ENCODE results near the gene KCTD1. TPM values are rescaled to one million over a fixed set of nuclear protein-coding genes. Genes with fewer than 3 reads are reported as not detected.

Gene KCTD1
- total and polyA plus RNA-seq, 11 donors = 4.8 to 21.8 (median 8.9) TPM

- H3K27me3 ChIP-seq = no peaks in the 10 kb centered on the region
- DNase-seq = no peak
- H3K4me3 ChIP-seq = no peak overlapping the region
- no peaks in the 10 kb centered on the region for H3K36me3 ChIP-seq
- H3K4me1 ChIP-seq = peaks cover 0 to 15% (median 1%) of the 10 kb centered on the region in 12 donors
- no peak for TF ChIP-seq CTCF (IDR thresholded peaks at IDR 0.05)
- no peak for TF ChIP-seq POLR2A (IDR thresholded peaks at IDR 0.05)
- ATAC-seq = no peak
- no peak overlapping the region for H3K27ac ChIP-seq
- WGBS, 4 donors = 70 to 74% (median 72%) methylated on average over 6 of the region's 6 CpGs
- intact Hi-C loops (cut with DNase I) = loop anchor here in 4 of 10 donors (10.0 kb wide), 3 partner anchors 85 to 155 kb away; no protein-coding TSS in a partner anchor
- no peaks in the 10 kb centered on the region for H3K9me3 ChIP-seq
Measured at GRCh38 chr18:26540043-26540628, 8.2 kb downstream of the KCTD1 start.

DNA sequence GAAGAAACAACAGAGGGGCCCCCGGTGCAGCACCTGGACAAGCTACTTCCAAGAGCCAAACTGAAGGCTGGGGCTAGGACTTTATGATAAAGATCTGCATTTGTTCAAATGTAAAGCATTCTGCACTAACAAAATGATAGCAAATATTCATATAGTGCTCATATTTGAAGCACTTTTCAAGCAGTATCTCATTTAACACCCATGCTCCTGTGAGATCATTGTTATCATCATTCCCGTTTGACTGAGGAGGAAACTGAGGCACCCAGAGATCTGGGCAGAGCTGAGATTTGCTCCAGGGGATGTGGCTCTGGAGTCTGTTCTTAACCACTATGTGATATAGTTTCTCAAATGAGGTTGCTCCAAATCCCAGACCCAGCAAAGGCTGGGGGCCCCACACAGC lies 9.8 kb downstream of the KCTD1 start:
- H3K27me3 ChIP-seq = no peaks in the 10 kb centered on the region
- no peak overlapping the region for H3K27ac ChIP-seq
- 90 to 95% (median 91%) methylated on average over 2 of the region's 2 CpGs for WGBS, 4 donors
- no peaks in the 10 kb centered on the region for H3K9me3 ChIP-seq
- peaks cover 0 to 11% (median 0%) of the 10 kb centered on the region in 12 donors for H3K4me1 ChIP-seq
- no peak overlapping the region for H3K4me3 ChIP-seq
- H3K36me3 ChIP-seq = no peaks in the 10 kb centered on the region
- ATAC-seq (no peak), DNase-seq (no peak)
- intact Hi-C loops (cut with DNase I) = no loop called here
- TF ChIP-seq POLR2A (IDR thresholded peaks at IDR 0.05) = no peak
- no peak for TF ChIP-seq CTCF (IDR thresholded peaks at IDR 0.05)

- ATAC-seq (no peak), DNase-seq (no peak)
- Histone ChIP-seq H3K4me1 (peaks cover 0 to 8% (median 0%) of the 10 kb centered on the region in 12 donors), H3K27me3 (no peaks in the 10 kb centered on the region), H3K27ac (no peak overlapping the region), H3K4me3 (no peak overlapping the region), H3K36me3 (no peaks in the 10 kb centered on the region), H3K9me3 (no peaks in the 10 kb centered on the region)
- TF ChIP-seq CTCF (IDR thresholded peaks at IDR 0.05) = no peak
- TF ChIP-seq POLR2A (IDR thresholded peaks at IDR 0.05) = no peak
- 86 to 95% (median 91%) methylated on average over 4 of the region's 4 CpGs for WGBS, 4 donors
- intact Hi-C loops (cut with DNase I) = no loop called here
Measured at GRCh38 chr18:26536664-26537063, 11.7 kb downstream of the KCTD1 start.

DNA sequence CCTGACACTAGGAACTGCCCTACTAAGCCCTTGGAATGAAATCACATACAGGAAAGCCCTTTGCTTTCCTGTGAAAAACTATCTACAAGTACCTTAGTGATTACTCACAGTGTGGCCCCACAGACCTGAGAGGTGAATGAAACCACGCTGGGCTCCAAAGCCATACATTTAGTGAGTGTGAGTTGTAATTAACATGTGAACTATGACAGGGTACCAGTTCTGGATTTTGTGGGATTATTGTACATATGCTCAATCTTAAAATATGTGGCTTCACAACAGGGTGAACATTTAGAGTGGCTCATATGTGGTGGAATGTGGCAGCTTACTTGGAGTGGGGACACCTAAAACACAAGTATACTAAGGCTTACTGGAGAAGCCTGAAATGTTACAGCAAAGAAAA lies 12.3 kb downstream of the KCTD1 start:
- TF ChIP-seq POLR2A (IDR thresholded peaks at IDR 0.05) = no peak
- TF ChIP-seq CTCF (IDR thresholded peaks at IDR 0.05) = no peak
- Histone ChIP-seq H3K4me3 (no peak overlapping the region), H3K9me3 (no peaks in the 10 kb centered on the region), H3K36me3 (no peaks in the 10 kb centered on the region), H3K27me3 (no peaks in the 10 kb centered on the region), H3K4me1 (peaks cover 0 to 8% (median 0%) of the 10 kb centered on the region in 12 donors), H3K27ac (no peak overlapping the region)
- ATAC-seq (no peak), DNase-seq (no peak)
- intact Hi-C loops (cut with DNase I) = no loop called here
- 89 to 100% (median 96%) methylated on average over 1 of the region's 1 CpG for WGBS, 4 donors
